Stimulated activated CD4-positive, alpha-beta T cell treated with anti-CD3 and anti-CD28 coated beads, Interleukin-2, amount 100 ng/mL, for 48 hours (primary cell): ENCODE results near the gene ADAM29.
"Not testable (repeated sequence)": the region's sequence is repeated elsewhere in the genome, so short reads cannot be mapped to it uniquely, and the experiment has no call there.

ENCODE experiments used
- DNase-seq, 2 donors: peaks; one replicate each; pipeline ENCODE4 v3.0.0-alpha.2; 2020

The ADAM29 gene

GRCh38 chr4:174918058-174918457, at the start of gene ADAM29:
ADAM29 (plus strand) TSS chr4:174918358; CDS start chr4:174975526, 57,168 bp downstream.
- DNase-seq = no peak

- no peak for DNase-seq
Measured at GRCh38 chr4:174869339-174869738, 48.8 kb upstream of the ADAM29 start.

GRCh38 chr4:174870311-174870710, 47.8 kb upstream of the ADAM29 start:
- DNase-seq = no peak

- DNase-seq = no peak
Measured at GRCh38 chr4:174871407-174871806, 46.8 kb upstream of the ADAM29 start.

GRCh38 chr4:174873146-174873545, 45.0 kb upstream of the ADAM29 start:
- DNase-seq = not testable (repeated sequence)

GRCh38 chr4:174873931-174874330, 44.2 kb upstream of the ADAM29 start:
- no peak for DNase-seq

GRCh38 chr4:174874898-174875297, 43.3 kb upstream of the ADAM29 start:
- no peak for DNase-seq

GRCh38 chr4:174880001-174880400, 38.2 kb upstream of the ADAM29 start:
- DNase-seq = no peak

- DNase-seq = no peak
Measured at GRCh38 chr4:174882317-174882992, 35.7 kb upstream of the ADAM29 start.

GRCh38 chr4:174907508-174907907, 10.7 kb upstream of the ADAM29 start:
- DNase-seq = no peak

GRCh38 chr4:174910271-174910670, 7.9 kb upstream of the ADAM29 start:
- DNase-seq = no peak

- DNase-seq = no peak
Measured at GRCh38 chr4:174912919-174913543, 5.1 kb upstream of the ADAM29 start.

GRCh38 chr4:174919886-174920423, 1.8 kb downstream of the ADAM29 start:
- DNase-seq = no peak

GRCh38 chr4:174926958-174927357, 8.8 kb downstream of the ADAM29 start:
- DNase-seq = no peak

GRCh38 chr4:174928174-174928573, 10.0 kb downstream of the ADAM29 start:
- no peak for DNase-seq

- no peak for DNase-seq
Measured at GRCh38 chr4:174928575-174929253, 10.6 kb downstream of the ADAM29 start.

- no peak for DNase-seq
Measured at GRCh38 chr4:174929346-174929745, 11.2 kb downstream of the ADAM29 start.

GRCh38 chr4:174930895-174931294, 12.7 kb downstream of the ADAM29 start:
- no peak for DNase-seq

GRCh38 chr4:174933083-174933482, 14.9 kb downstream of the ADAM29 start:
- DNase-seq = no peak

- no peak for DNase-seq
Measured at GRCh38 chr4:174934360-174934759, 16.2 kb downstream of the ADAM29 start.

GRCh38 chr4:174935607-174936006, 17.4 kb downstream of the ADAM29 start:
- DNase-seq = no peak

GRCh38 chr4:174940002-174940401, 21.8 kb downstream of the ADAM29 start:
- DNase-seq = no peak

- no peak for DNase-seq
Measured at GRCh38 chr4:174946246-174946645, 28.1 kb downstream of the ADAM29 start.

- no peak for DNase-seq
Measured at GRCh38 chr4:174948826-174949225, 30.7 kb downstream of the ADAM29 start.
